HCT116 (cell line): ENCODE measurements around the gene RHOU. TPM values are rescaled to one million over a fixed set of nuclear protein-coding genes. Genes with fewer than 3 reads are reported as not detected.

Experiments
- ATAC-seq: fragments of 200-7000 bp; cut with Tn5 transposase; 2 replicates; pipeline ENCODE4 v1.9.1; 2020; ENCODE audit warnings: mild to moderate bottlenecking, moderate library complexity
- BruUV-seq: library from RNA; stranded (reverse); fragments of 400-500 nt; replicated peaks from 2 replicates; lab custom pipeline; 2021; lab: Mats Ljungman, UMichigan
- CTCF ChIA-PET: fragments of 300-600 bp; sonication (Branson Sonifier 250); formaldehyde crosslinking; loops from one replicate; lab custom pipeline; 2021; ENCODE audit warnings: antibody characterized with exemption; lab: Charles Lee
- POLR2A ChIA-PET: fragments of 300-600, 350-600 bp; sonication (Branson Sonifier 250); formaldehyde crosslinking; loops from one replicate; lab custom pipeline; 2021; ENCODE audit warnings: antibody characterized with exemption; lab: Charles Lee
- RAD21 ChIA-PET, 2 experiments: fragments of 300-600 bp; sonication (Branson Sonifier 250); formaldehyde crosslinking; loops; one replicate each; lab custom pipeline; 2023; ENCODE audit warnings: low total read pairs in 2 of 2; ENCODE audit not compliant: uncharacterized antibody in 2 of 2, unreplicated experiment in 2 of 2, low non-redundant PET in 1 of 2; lab: Charles Lee
- DNase-seq: peaks from one replicate; pipeline ENCODE4 v3.0.0-alpha.2; 2010; ENCODE audit warnings: low read depth, low spot score
- H2AFZ ChIP-seq: fragments of 200-600 bp; shearing (Covaris generic), sonication (generic); 2 replicates; pipeline ENCODE4 v1.6.1; 2017; ENCODE audit warnings: low read depth, mixed run types, mixed read lengths, antibody characterized with exemption, low read length; ENCODE audit not compliant: poor library complexity, severe bottlenecking
- H3K27ac ChIP-seq: 2 replicates; pipeline ENCODE4 v1.5.1; 2012; ENCODE audit warnings: low read depth, low read length
- H3K27me3 ChIP-seq: fragments of 200-600 bp; sonication (generic); 2 replicates; pipeline ENCODE4 v1.6.1; 2016; ENCODE audit warnings: mixed run types, low read length, mixed read lengths; ENCODE audit not compliant: insufficient read depth
- H3K36me3 ChIP-seq, 2 experiments: fragments of 200-500 bp in 1 of 2; fragments of 200-600 bp in 1 of 2; sonication (Bioruptor generic) in 1 of 2; sonication (generic) in 1 of 2; 2 replicates each; pipeline versions ENCODE4 v1.5.1 to v1.6.1; 2014 to 2016; ENCODE audit warnings: low read length in 2 of 2, inconsistent platforms in 1 of 2, mixed read lengths in 1 of 2, mixed run types in 1 of 2; ENCODE audit not compliant: insufficient read depth in 2 of 2, control insufficient read depth in 1 of 2
- H3K4me1 ChIP-seq, 2 experiments: fragments of 200-600 bp in 1 of 2; sonication (generic) in 1 of 2; 2 replicates each; pipeline versions ENCODE4 v1.5.1 to v1.6.1; 2012 to 2017; ENCODE audit warnings: low read length in 2 of 2, inconsistent platforms in 1 of 2, mild to moderate bottlenecking in 1 of 2, mixed read lengths in 1 of 2, mixed run types in 1 of 2, moderate library complexity in 1 of 2; ENCODE audit not compliant: insufficient read depth in 2 of 2, control insufficient read depth in 1 of 2
- H3K4me2 ChIP-seq: fragments of 200-600 bp; sonication (generic); 2 replicates; pipeline ENCODE4 v1.6.1; 2017; ENCODE audit warnings: mixed run types, low read length, mixed read lengths
- H3K4me3 ChIP-seq, 2 experiments: fragments of 200-600 bp in 1 of 2; sonication (generic) in 1 of 2; replicated peaks in 1 of 2; 2 replicates each; pipeline ENCODE4 v1.5.1; 2011 to 2016; ENCODE audit warnings: low read length in 2 of 2, control low read depth in 1 of 2, low read depth in 1 of 2, mild to moderate bottlenecking in 1 of 2, mixed read lengths in 1 of 2, mixed run types in 1 of 2
- H3K79me2 ChIP-seq: fragments of 200-600 bp; sonication (generic); 2 replicates; pipeline ENCODE4 v1.6.1; 2017; ENCODE audit warnings: mild to moderate bottlenecking, mixed run types, low read length, moderate library complexity, mixed read lengths; ENCODE audit not compliant: insufficient read depth
- H3K9ac ChIP-seq: fragments of 200-600 bp; sonication (generic); 2 replicates; pipeline ENCODE4 v1.6.1; 2016; ENCODE audit warnings: low read length, mixed read lengths
- H3K9me2 ChIP-seq: fragments of 200-600 bp; sonication (generic), shearing (Covaris generic); 2 replicates; pipeline ENCODE4 v1.6.1; 2017; ENCODE audit warnings: mixed run types, mild to moderate bottlenecking, moderate library complexity; ENCODE audit not compliant: insufficient read depth
- H3K9me3 ChIP-seq, 2 experiments: fragments of 200-500 bp in 1 of 2; fragments of 200-600 bp in 1 of 2; sonication (Bioruptor generic) in 1 of 2; sonication (generic) in 1 of 2; 2 replicates each; pipeline ENCODE4 v1.6.1; 2014 to 2017; ENCODE audit warnings: low read length in 2 of 2, mixed read lengths in 2 of 2, inconsistent platforms in 1 of 2, low read depth in 1 of 2, mild to moderate bottlenecking in 1 of 2, mixed run types in 1 of 2, moderate library complexity in 1 of 2; ENCODE audit not compliant: control insufficient read depth in 1 of 2, insufficient read depth in 1 of 2
- H4K20me1 ChIP-seq: fragments of 200-600 bp; sonication (generic), shearing (Covaris generic); 2 replicates; pipeline ENCODE4 v1.6.1; 2017; ENCODE audit warnings: mixed run types, mild to moderate bottlenecking, moderate library complexity; ENCODE audit not compliant: insufficient read depth
- CBX3 ChIP-seq: IDR thresholded peaks from 2 replicates; pipeline ENCODE4 v1.6.1; 2012; ENCODE audit warnings: low read depth
- CEBPB ChIP-seq: IDR thresholded peaks from 2 replicates; pipeline ENCODE4 v1.6.1; 2012; ENCODE audit warnings: low read depth
- EGR1 ChIP-seq: IDR thresholded peaks from 2 replicates; pipeline ENCODE4 v1.6.1; 2012; ENCODE audit warnings: low read depth
- ELF1 ChIP-seq: IDR thresholded peaks from 2 replicates; pipeline ENCODE4 v1.6.1; 2012; ENCODE audit warnings: low read depth, borderline replicate concordance
- EZH2 ChIP-seq: fragments of 200-600 bp; sonication (generic); IDR thresholded peaks from 2 replicates; pipeline ENCODE4 v1.6.1; 2017; ENCODE audit warnings: antibody characterized with exemption, mixed run types
- EZH2phosphoT487 ChIP-seq: fragments of 200-600 bp; IDR thresholded peaks from 2 replicates; pipeline ENCODE4 v1.6.1; 2018; ENCODE audit warnings: antibody characterized with exemption, borderline replicate concordance
- FOSL1 ChIP-seq: IDR thresholded peaks from 2 replicates; pipeline ENCODE4 v1.6.1; 2012; ENCODE audit warnings: low read depth
- JUND ChIP-seq: IDR thresholded peaks from 2 replicates; pipeline ENCODE4 v1.6.1; 2012
- POLR2A ChIP-seq: IDR thresholded peaks from 2 replicates; pipeline ENCODE4 v1.7.0; 2011; ENCODE audit warnings: borderline replicate concordance; ENCODE audit not compliant: insufficient read depth, insufficient read length; ENCODE audit errors: extremely low read depth
- POLR2AphosphoS5 ChIP-seq: IDR thresholded peaks from 2 replicates; pipeline ENCODE4 v1.6.1; 2011; ENCODE audit warnings: mild to moderate bottlenecking, low read depth, low read length, moderate library complexity
- RAD21 ChIP-seq: IDR thresholded peaks from 2 replicates; pipeline ENCODE4 v1.6.1; 2012; ENCODE audit warnings: low read depth, mild to moderate bottlenecking
- SP1 ChIP-seq: IDR thresholded peaks from 2 replicates; pipeline ENCODE4 v1.6.1; 2012; ENCODE audit warnings: low read depth
- SRF ChIP-seq: IDR thresholded peaks from 2 replicates; pipeline ENCODE4 v1.6.1; 2012; ENCODE audit warnings: low read depth
- TCF7L2 ChIP-seq: IDR thresholded peaks from 2 replicates; pipeline ENCODE4 v1.7.0; 2011; ENCODE audit warnings: borderline replicate concordance, inconsistent platforms; ENCODE audit not compliant: insufficient read depth, insufficient read length; ENCODE audit errors: extremely low read depth
- YY1 ChIP-seq: IDR thresholded peaks from 2 replicates; pipeline ENCODE4 v1.6.1; 2011; ENCODE audit warnings: low read length, low read depth, moderate library complexity, mild to moderate bottlenecking; ENCODE audit not compliant: insufficient replicate concordance; ENCODE audit errors: extremely low read depth
- ZFX ChIP-seq: fragments of 450-650 bp; IDR thresholded peaks from 2 replicates; pipeline ENCODE4 v1.6.1; 2017
- intact Hi-C: fragments of 100-400 bp; cut with micrococcal nuclease; formaldehyde crosslinking; loops from 2 replicates; pipeline ENCODE4 v1.10.0; 2022
- total RNA-seq: library from RNA; stranded (reverse); gene quantifications from one replicate; pipeline ENCODE4 v1.2.1, GENCODE V29; 2021; ENCODE audit not compliant: unreplicated experiment
- TF ChIP-seq, protein P1 (sequence below): IDR thresholded peaks from 2 replicates; pipeline ENCODE4 v1.6.1; 2011; ENCODE audit warnings: mild to moderate bottlenecking, low read length, moderate library complexity; ENCODE audit not compliant: insufficient replicate concordance; ENCODE audit errors: extremely low read depth
- TF ChIP-seq, protein P2 (sequence below): IDR thresholded peaks from 2 replicates; pipeline ENCODE4 v1.6.1; 2012
- TF ChIP-seq, protein P3 (sequence below): IDR thresholded peaks from 2 replicates; pipeline ENCODE4 v1.6.1; 2012; ENCODE audit warnings: low read depth

Gene RHOU
- total RNA-seq, 1 experiment from 2014 or later: 4.0 TPM

DNA sequence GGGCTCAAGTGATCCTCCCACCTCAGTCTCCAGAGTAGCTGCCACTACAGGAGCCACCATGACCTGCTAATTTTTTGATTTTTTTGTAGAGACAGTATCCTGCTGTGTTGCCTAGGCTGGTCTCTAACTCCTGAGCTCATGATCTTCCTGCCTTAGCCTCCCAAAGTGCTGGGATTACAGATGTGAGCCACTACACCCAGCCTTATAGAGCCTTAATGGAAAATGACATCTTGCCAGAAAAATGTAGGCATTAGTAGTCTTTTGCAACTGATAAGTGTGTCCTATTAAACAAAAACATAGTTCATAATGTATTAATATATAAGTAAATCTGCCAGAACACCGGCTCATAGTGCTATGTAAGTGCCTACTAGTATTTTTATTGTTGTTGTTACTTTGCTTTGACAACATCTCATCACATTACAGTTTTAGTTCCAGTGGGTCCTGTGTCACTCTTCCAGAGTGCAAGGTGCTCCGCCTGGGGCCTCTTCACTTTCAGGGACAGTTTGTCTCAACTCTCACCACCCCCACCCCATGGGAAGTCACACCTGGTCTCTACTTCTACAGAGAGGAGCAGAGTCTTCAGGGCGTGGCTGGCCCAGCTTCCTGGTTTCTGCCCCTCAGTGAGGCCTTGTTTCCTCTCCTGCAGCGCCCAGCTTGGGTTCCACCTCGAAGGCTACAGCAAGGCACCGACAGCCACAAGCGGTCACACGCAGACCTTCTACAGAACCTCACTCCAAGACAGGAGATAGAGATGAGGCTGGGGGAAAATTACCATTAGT is 30.1 kb downstream of the RHOU start (continued):
- TF ChIP-seq, protein P1, sequence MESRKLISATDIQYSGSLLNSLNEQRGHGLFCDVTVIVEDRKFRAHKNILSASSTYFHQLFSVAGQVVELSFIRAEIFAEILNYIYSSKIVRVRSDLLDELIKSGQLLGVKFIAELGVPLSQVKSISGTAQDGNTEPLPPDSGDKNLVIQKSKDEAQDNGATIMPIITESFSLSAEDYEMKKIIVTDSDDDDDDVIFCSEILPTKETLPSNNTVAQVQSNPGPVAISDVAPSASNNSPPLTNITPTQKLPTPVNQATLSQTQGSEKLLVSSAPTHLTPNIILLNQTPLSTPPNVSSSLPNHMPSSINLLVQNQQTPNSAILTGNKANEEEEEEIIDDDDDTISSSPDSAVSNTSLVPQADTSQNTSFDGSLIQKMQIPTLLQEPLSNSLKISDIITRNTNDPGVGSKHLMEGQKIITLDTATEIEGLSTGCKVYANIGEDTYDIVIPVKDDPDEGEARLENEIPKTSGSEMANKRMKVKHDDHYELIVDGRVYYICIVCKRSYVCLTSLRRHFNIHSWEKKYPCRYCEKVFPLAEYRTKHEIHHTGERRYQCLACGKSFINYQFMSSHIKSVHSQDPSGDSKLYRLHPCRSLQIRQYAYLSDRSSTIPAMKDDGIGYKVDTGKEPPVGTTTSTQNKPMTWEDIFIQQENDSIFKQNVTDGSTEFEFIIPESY: no peak
- TF ChIP-seq SP1: no peak

DNA sequence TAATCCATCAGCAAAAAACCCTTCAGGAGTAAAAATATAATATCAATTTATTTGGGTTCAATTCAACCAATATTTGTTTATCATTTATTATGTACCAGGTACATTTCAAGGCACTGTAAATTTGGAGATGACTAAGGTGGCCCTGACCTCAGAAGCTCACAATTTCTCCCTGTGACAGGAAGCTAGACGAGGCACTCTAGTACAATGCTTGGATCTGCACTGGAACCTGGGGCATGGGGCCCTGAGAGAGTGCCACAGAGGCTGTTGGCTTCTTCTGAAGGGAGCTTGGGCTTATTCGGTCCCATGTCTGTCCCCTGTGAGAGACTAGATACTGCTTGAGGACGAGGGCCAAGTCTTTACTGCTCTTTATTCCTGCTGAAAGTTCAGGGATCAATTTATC is 31.5 kb downstream of the RHOU start:
- no peaks in the 10 kb centered on the region for H3K36me3 ChIP-seq
- POLR2A ChIA-PET: no interaction called here
- H4K20me1 ChIP-seq: no peaks in the 10 kb centered on the region
- no peak overlapping the region for H3K4me2 ChIP-seq
- no peaks in the 10 kb centered on the region for H3K4me1 ChIP-seq
- H2AFZ ChIP-seq: no peak overlapping the region
- ATAC-seq (no peak), DNase-seq (no peak)
- no peaks in the 10 kb centered on the region for H3K9me3 ChIP-seq
- no peaks in the 10 kb centered on the region for H3K27me3 ChIP-seq
- RAD21 ChIA-PET: no interaction called here
- CTCF ChIA-PET: no interaction called here
- no TSS peak for BruUV-seq
- intact Hi-C loops: no loop called here
- no peak overlapping the region for H3K9ac ChIP-seq
- H3K27ac ChIP-seq: no peak overlapping the region
- H3K9me2 ChIP-seq: no peaks in the 10 kb centered on the region
- no peaks in the 10 kb centered on the region for H3K79me2 ChIP-seq
- no peak overlapping the region for H3K4me3 ChIP-seq
- TF ChIP-seq YY1: no peak
- no peak for TF ChIP-seq POLR2AphosphoS5
- TF ChIP-seq FOSL1: no peak
- no peak for TF ChIP-seq EZH2
- TF ChIP-seq ELF1: no peak
- no peak for TF ChIP-seq SRF
- no peak for TF ChIP-seq ZFX
- TF ChIP-seq JUND: no peak
- TF ChIP-seq EZH2phosphoT487: no peak
- TF ChIP-seq, protein P1: no peak
- TF ChIP-seq, protein P2, sequence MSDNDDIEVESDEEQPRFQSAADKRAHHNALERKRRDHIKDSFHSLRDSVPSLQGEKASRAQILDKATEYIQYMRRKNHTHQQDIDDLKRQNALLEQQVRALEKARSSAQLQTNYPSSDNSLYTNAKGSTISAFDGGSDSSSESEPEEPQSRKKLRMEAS: no peak
- TF ChIP-seq POLR2A: no peak
- no peak for TF ChIP-seq TCF7L2
- TF ChIP-seq RAD21: no peak
- TF ChIP-seq, protein P3, sequence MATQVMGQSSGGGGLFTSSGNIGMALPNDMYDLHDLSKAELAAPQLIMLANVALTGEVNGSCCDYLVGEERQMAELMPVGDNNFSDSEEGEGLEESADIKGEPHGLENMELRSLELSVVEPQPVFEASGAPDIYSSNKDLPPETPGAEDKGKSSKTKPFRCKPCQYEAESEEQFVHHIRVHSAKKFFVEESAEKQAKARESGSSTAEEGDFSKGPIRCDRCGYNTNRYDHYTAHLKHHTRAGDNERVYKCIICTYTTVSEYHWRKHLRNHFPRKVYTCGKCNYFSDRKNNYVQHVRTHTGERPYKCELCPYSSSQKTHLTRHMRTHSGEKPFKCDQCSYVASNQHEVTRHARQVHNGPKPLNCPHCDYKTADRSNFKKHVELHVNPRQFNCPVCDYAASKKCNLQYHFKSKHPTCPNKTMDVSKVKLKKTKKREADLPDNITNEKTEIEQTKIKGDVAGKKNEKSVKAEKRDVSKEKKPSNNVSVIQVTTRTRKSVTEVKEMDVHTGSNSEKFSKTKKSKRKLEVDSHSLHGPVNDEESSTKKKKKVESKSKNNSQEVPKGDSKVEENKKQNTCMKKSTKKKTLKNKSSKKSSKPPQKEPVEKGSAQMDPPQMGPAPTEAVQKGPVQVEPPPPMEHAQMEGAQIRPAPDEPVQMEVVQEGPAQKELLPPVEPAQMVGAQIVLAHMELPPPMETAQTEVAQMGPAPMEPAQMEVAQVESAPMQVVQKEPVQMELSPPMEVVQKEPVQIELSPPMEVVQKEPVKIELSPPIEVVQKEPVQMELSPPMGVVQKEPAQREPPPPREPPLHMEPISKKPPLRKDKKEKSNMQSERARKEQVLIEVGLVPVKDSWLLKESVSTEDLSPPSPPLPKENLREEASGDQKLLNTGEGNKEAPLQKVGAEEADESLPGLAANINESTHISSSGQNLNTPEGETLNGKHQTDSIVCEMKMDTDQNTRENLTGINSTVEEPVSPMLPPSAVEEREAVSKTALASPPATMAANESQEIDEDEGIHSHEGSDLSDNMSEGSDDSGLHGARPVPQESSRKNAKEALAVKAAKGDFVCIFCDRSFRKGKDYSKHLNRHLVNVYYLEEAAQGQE: no peak
- no peak for TF ChIP-seq EGR1
- no peak for TF ChIP-seq CEBPB
- TF ChIP-seq CBX3: no peak
